HEK293 (cell line): Measurements from ENCODE around the gene SKOR1.

ENCODE experiments used
- ATF2 ChIP-seq: fragments of 450-650 bp; formaldehyde crosslinking; IDR thresholded peaks from 2 replicates; pipeline ENCODE4 v1.5.1; 2016; ENCODE audit warnings: missing biosample characterization, missing genetic modification characterization, low read depth
- BCL11B ChIP-seq: fragments of 450-650 bp; formaldehyde crosslinking; IDR thresholded peaks from 2 replicates; pipeline ENCODE4 v1.5.1; 2016; ENCODE audit warnings: low read depth, missing biosample characterization, missing genetic modification characterization
- EGR2 ChIP-seq: fragments of 450-650 bp; formaldehyde crosslinking; IDR thresholded peaks from 2 replicates; pipeline ENCODE4 v1.5.1; 2016; ENCODE audit warnings: low read depth, missing biosample characterization, missing genetic modification characterization
- HOXA7 ChIP-seq: sonication (generic); formaldehyde crosslinking; IDR thresholded peaks from 2 replicates; pipeline ENCODE4 v1.8.1; 2022; ENCODE audit warnings: missing genetic modification reagents, borderline replicate concordance
- KLF10 ChIP-seq: fragments of 450-650 bp; IDR thresholded peaks from 2 replicates; pipeline ENCODE4 v1.5.1; 2018; ENCODE audit warnings: missing biosample characterization, mild to moderate bottlenecking, missing genetic modification characterization
- PRDM10 ChIP-seq: fragments of 450-650 bp; formaldehyde crosslinking; IDR thresholded peaks from 2 replicates; pipeline ENCODE4 v1.5.1; 2016; ENCODE audit warnings: missing biosample characterization, missing genetic modification characterization
- REPIN1 ChIP-seq: fragments of 450-650 bp; formaldehyde crosslinking; IDR thresholded peaks from 2 replicates; pipeline ENCODE4 v1.5.1; 2017; ENCODE audit warnings: missing biosample characterization, missing genetic modification characterization, low read depth
- REST ChIP-seq: fragments of 450-650 bp; formaldehyde crosslinking; IDR thresholded peaks from 2 replicates; pipeline ENCODE4 v1.5.1; 2016; ENCODE audit warnings: missing biosample characterization, missing genetic modification characterization
- YY1 ChIP-seq: fragments of 450-650 bp; formaldehyde crosslinking; IDR thresholded peaks from 2 replicates; pipeline ENCODE4 v1.5.1; 2018; ENCODE audit warnings: missing biosample characterization, missing genetic modification characterization
- ZBTB20 ChIP-seq: fragments of 450-650 bp; formaldehyde crosslinking; IDR thresholded peaks from 2 replicates; pipeline ENCODE4 v1.5.1; 2016; ENCODE audit warnings: missing biosample characterization, missing genetic modification characterization
- ZBTB26 ChIP-seq: fragments of 450-650 bp; formaldehyde crosslinking; optimal IDR thresholded peaks from 2 replicates; pipeline ENCODE3; 2016; ENCODE audit warnings: missing biosample characterization, mild to moderate bottlenecking, missing genetic modification characterization
- ZBTB48 ChIP-seq: fragments of 450-650 bp; formaldehyde crosslinking; IDR thresholded peaks from 2 replicates; pipeline ENCODE4 v1.5.1; 2016; ENCODE audit warnings: missing biosample characterization, missing genetic modification characterization
- ZFP3 ChIP-seq: fragments of 450-650 bp; formaldehyde crosslinking; IDR thresholded peaks from 2 replicates; pipeline ENCODE4 v1.5.1; 2016; ENCODE audit warnings: low read depth, missing biosample characterization, missing genetic modification characterization
- ZFP69B ChIP-seq: fragments of 450-650 bp; formaldehyde crosslinking; IDR thresholded peaks from 2 replicates; pipeline ENCODE4 v1.5.1; 2016; ENCODE audit warnings: missing biosample characterization, missing genetic modification characterization
- ZNF174 ChIP-seq: fragments of 450-650 bp; formaldehyde crosslinking; IDR thresholded peaks from 2 replicates; pipeline ENCODE4 v1.5.0; 2017; ENCODE audit warnings: missing biosample characterization, mild to moderate bottlenecking, missing genetic modification characterization
- ZNF23 ChIP-seq: fragments of 450-650 bp; formaldehyde crosslinking; IDR thresholded peaks from 2 replicates; pipeline ENCODE4 v1.5.1; 2016; ENCODE audit warnings: missing biosample characterization, missing genetic modification characterization, borderline replicate concordance
- ZNF335 ChIP-seq: fragments of 450-650 bp; formaldehyde crosslinking; conservative IDR thresholded peaks from 2 replicates; pipeline ENCODE4 v1.5.1; 2016; ENCODE audit warnings: missing biosample characterization, missing genetic modification characterization
- ZNF426 ChIP-seq: fragments of 450-650 bp; formaldehyde crosslinking; IDR thresholded peaks from 2 replicates; pipeline ENCODE4 v1.5.1; 2017; ENCODE audit warnings: missing biosample characterization, missing genetic modification characterization, mild to moderate bottlenecking, inconsistent platforms, moderate library complexity
- ZNF513 ChIP-seq: fragments of 450-650 bp; IDR thresholded peaks from 2 replicates; pipeline ENCODE4 v1.5.1; 2018; ENCODE audit warnings: missing biosample characterization, missing genetic modification characterization
- ZNF561 ChIP-seq: fragments of 450-650 bp; IDR thresholded peaks from 2 replicates; pipeline ENCODE4 v1.5.1; 2018; ENCODE audit warnings: missing biosample characterization, missing genetic modification characterization, borderline replicate concordance
- ZNF596 ChIP-seq: fragments of 450-650 bp; IDR thresholded peaks from 2 replicates; pipeline ENCODE4 v1.5.0; 2018; ENCODE audit warnings: missing biosample characterization, mild to moderate bottlenecking, missing genetic modification characterization, moderate library complexity
- ZNF660 ChIP-seq: fragments of 450-650 bp; IDR thresholded peaks from 2 replicates; pipeline ENCODE4 v1.5.1; 2018; ENCODE audit warnings: missing biosample characterization, mild to moderate bottlenecking, missing genetic modification characterization
- ZNF704 ChIP-seq: fragments of 450-650 bp; formaldehyde crosslinking; IDR thresholded peaks from 2 replicates; pipeline ENCODE4 v1.5.1; 2016; ENCODE audit warnings: missing biosample characterization, missing genetic modification characterization
- ZNF777 ChIP-seq: fragments of 450-650 bp; formaldehyde crosslinking; IDR thresholded peaks from 2 replicates; pipeline ENCODE4 v1.5.1; 2017; ENCODE audit warnings: missing biosample characterization, missing genetic modification characterization, borderline replicate concordance
- ZSCAN30 ChIP-seq: fragments of 450-650 bp; IDR thresholded peaks from 2 replicates; pipeline ENCODE4 v1.5.1; 2018; ENCODE audit warnings: missing biosample characterization, mild to moderate bottlenecking, missing genetic modification characterization, moderate library complexity

SKOR1 gene

GRCh38 chr15:67823314-67824196, 1.8 kb upstream of the SKOR1 start (continued):
- TF ChIP-seq PRDM10 (tag by site-specific recombination) (no peak; the same call in none of the 2 replicates), KLF10 (peak; percentile 87), ZBTB20 (tag by site-specific recombination) (peak; percentile 87), ZNF335 (tag by site-specific recombination) (peak; percentile 75), ZNF777 (peak; percentile 57; the same call in 1 of the 2 replicates), ZNF561 (tag by site-specific recombination) (peak; percentile 68; the same call in 1 of the 2 replicates), ZBTB48 (tag by site-specific recombination) (peak; percentile 12; the same call in 1 of the 2 replicates), ZFP69B (tag by site-specific recombination) (0 out of 2 replicates have a peak, but pooled peaks have one; percentile 14), ZBTB26 (tag by site-specific recombination) (peak; percentile 76), ZSCAN30 (peak; percentile 58), ZNF174 (no peak), ZNF596 (tag by site-specific recombination) (peak; percentile 10; the same call in 1 of the 2 replicates), YY1 (0 out of 2 replicates have a peak, but pooled peaks have one; percentile 13), ZNF426 (no peak), REST (0 out of 2 replicates have a peak, but pooled peaks have one; percentile 26), ZNF660 (tag by site-specific recombination) (peak; percentile 93), EGR2 (peak; percentile 32; the same call in 1 of the 2 replicates), ZNF23 (no peak), ZNF704 (tag by site-specific recombination) (no peak), BCL11B (tag by site-specific recombination) (0 out of 2 replicates have a peak, but pooled peaks have one; percentile 19), ZFP3 (tag by site-specific recombination) (no peak), ZNF513 (tag by site-specific recombination) (no peak), ATF2 (tag by site-specific recombination) (no peak), HOXA7 (CRISPR knock-in tag) (no peak), REPIN1 (tag by site-specific recombination) (no peak)
